ENCODE measurements around the gene WDR11. TPM values are rescaled to one million over a fixed set of nuclear protein-coding genes. Genes with fewer than 3 reads are reported as not detected.
A peak's percentile ranks its signal among the peaks of the same experiment; 100 is the strongest.

Gene WDR11
- polyA plus RNA-seq, 1 experiment = 68.2 TPM

DNA sequence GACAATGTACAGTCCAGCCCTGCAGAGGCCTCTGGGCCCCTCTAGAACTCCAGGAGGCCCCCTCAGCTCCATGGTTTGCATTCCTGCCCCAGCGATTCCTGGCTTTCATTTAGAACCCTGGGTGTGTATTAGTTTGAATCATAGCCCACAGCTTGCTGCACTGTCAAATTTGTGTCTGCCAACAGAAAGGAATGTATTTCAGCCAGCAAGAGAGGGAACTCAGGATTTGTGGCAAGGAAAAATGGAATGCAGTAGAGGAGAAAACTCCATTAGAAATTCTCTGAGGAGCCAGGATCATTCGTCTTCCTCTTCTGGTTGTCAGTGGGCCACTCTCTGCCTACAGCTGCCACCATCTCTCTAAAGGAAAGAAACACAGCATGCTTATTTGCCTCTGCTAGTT, 27.9 kb upstream of the WDR11 start:
- ChIA-PET POLR2A (no interaction called here), CTCF (no interaction called here)
- Histone ChIP-seq H3K36me3 (ENCODE audit: control insufficient read depth, insufficient read depth, low read length) (no peaks in the 10 kb centered on the region), H3K27me3 (ENCODE audit: control insufficient read depth, insufficient read depth, low read length) (no peaks in the 10 kb centered on the region; the same call in 1 of the 2 replicates), H3K4me3 (ENCODE audit: low read depth, low read length) (no peak overlapping the region)
- TF ChIP-seq, protein P1, sequence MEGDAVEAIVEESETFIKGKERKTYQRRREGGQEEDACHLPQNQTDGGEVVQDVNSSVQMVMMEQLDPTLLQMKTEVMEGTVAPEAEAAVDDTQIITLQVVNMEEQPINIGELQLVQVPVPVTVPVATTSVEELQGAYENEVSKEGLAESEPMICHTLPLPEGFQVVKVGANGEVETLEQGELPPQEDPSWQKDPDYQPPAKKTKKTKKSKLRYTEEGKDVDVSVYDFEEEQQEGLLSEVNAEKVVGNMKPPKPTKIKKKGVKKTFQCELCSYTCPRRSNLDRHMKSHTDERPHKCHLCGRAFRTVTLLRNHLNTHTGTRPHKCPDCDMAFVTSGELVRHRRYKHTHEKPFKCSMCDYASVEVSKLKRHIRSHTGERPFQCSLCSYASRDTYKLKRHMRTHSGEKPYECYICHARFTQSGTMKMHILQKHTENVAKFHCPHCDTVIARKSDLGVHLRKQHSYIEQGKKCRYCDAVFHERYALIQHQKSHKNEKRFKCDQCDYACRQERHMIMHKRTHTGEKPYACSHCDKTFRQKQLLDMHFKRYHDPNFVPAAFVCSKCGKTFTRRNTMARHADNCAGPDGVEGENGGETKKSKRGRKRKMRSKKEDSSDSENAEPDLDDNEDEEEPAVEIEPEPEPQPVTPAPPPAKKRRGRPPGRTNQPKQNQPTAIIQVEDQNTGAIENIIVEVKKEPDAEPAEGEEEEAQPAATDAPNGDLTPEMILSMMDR (IDR thresholded peaks at IDR 0.05; ENCODE audit: insufficient read depth, low read depth, low read length) = no peak
- no peak for DNase-seq (ENCODE audit: low read depth)

DNA sequence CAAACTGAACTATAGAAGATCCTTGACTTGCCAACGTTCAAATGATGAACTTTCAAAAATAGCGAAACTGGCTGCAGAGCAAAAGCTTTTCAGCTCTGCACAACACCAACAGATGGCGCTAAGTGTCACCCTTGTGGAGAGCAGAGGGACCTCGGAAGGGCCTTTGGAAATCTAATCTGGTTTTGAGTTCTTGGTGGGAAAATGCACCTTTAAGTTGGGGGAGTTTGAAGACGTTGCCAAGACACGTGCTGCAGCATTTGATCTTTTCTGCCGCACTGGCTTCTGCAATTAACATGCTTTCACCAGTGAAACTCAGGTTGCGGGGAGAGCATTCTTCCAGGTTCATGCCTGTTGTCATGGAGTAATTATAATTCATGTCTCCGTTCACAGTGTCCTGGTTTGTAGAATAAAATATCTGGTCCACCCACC, 26.3 kb upstream of the WDR11 start:
- CTCF ChIA-PET = no interaction called here
- no peaks in the 10 kb centered on the region for H3K36me3 ChIP-seq (ENCODE audit: control insufficient read depth, insufficient read depth, low read length)
- TF ChIP-seq, protein P1 (IDR thresholded peaks at IDR 0.05; ENCODE audit: insufficient read depth, low read depth, low read length) = peak; percentile 28

DNA sequence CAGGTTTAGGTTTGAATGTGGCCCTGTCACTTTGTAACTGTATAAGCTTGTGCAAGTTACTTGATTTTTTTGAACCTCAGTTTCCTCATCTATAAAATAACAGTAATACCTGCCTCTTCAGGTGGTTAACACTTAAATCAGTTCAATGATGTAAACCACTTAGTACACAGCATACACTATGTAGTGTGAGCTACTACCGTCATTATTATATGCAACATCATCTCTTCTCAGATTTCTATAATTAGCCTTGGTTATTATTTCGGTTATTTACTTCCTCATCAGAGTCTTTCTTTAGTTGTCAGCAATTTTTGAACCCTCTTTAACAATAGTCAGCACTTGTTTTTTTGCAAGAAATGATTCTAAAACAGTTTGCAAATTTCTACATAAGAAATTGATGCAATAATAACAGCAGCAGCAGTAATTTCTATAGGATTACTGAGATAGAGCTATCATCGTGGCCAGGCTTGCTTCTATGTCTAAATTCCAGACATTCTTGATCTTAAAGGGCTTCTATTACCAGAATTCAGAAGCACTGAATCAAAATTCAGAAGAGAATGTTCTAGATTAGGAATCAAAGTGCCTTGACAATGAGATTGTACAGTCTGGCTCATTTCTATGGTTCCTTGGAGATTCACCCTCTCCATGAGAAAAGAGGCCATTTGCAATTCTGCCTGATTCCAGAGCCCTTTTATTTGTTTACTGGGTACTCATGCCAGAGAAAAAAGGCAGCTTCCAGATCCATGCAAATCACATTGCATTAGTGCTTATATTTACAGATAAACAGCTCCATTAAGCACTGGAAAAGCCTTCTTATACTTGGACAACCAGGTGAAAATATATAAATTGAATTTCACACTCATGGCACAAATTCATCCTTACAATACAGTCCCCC, 25.0 kb upstream of the WDR11 start:
- ChIA-PET CTCF (no interaction called here), POLR2A (no interaction called here)
- no peak for DNase-seq (ENCODE audit: low read depth)
- Histone ChIP-seq H3K36me3 (ENCODE audit: control insufficient read depth, insufficient read depth, low read length) (no peaks in the 10 kb centered on the region), H3K4me3 (ENCODE audit: low read depth, low read length) (no peak overlapping the region), H3K27me3 (ENCODE audit: control insufficient read depth, insufficient read depth, low read length) (no peaks in the 10 kb centered on the region; the same call in 1 of the 2 replicates)
- TF ChIP-seq, protein P1 (IDR thresholded peaks at IDR 0.05; ENCODE audit: insufficient read depth, low read depth, low read length) = no peak

More for the DNA sequence above, 26.3 kb upstream of the WDR11 start:
- no peaks in the 10 kb centered on the region; the same call in 1 of the 2 replicates for H3K27me3 ChIP-seq (ENCODE audit: control insufficient read depth, insufficient read depth, low read length)
- no peak overlapping the region for H3K4me3 ChIP-seq (ENCODE audit: low read depth, low read length)
- no peak for DNase-seq (ENCODE audit: low read depth)
- POLR2A ChIA-PET = no interaction called here

DNA sequence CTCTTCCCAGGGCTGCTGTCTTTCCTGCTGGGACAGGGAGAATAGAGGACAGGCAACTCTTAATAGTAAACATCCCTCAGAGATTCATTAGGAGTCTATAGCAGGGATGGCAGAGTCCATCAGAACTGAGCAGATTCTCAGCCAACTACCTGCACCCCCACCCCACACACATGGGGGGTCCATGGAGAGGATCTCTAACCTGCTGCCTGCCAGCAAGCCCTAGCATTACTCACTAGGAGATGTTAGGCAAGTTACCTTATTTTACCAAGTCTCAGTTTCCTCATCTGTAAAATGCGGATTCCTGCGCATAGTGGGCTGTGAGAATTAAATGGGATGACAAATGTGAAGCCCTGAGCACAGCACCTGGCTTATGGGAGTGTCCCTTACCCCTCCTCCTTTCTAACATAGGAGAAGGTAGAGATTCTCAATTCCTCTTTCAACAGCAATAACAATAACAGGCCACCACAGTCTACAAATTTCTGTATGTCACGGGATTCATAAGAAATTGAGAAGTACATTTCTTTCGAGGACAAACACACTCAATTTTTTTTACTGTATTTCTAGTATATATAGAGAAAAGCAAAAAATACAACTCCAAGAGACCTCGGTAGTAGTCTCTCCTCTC, 23.8 kb upstream of the WDR11 start:
- no peaks in the 10 kb centered on the region for H3K36me3 ChIP-seq (ENCODE audit: control insufficient read depth, insufficient read depth, low read length)
- no peak for DNase-seq (ENCODE audit: low read depth)
- ChIA-PET POLR2A (no interaction called here), CTCF (interaction anchor here (0.8 kb wide), 1 partner anchor 70 kb away, joined by 3 read pairs; no protein-coding TSS in a partner anchor)
- no peaks in the 10 kb centered on the region; the same call in 1 of the 2 replicates for H3K27me3 ChIP-seq (ENCODE audit: control insufficient read depth, insufficient read depth, low read length)
- TF ChIP-seq, protein P1 (IDR thresholded peaks at IDR 0.05; ENCODE audit: insufficient read depth, low read depth, low read length) = no peak
- no peak overlapping the region for H3K4me3 ChIP-seq (ENCODE audit: low read depth, low read length)

DNA sequence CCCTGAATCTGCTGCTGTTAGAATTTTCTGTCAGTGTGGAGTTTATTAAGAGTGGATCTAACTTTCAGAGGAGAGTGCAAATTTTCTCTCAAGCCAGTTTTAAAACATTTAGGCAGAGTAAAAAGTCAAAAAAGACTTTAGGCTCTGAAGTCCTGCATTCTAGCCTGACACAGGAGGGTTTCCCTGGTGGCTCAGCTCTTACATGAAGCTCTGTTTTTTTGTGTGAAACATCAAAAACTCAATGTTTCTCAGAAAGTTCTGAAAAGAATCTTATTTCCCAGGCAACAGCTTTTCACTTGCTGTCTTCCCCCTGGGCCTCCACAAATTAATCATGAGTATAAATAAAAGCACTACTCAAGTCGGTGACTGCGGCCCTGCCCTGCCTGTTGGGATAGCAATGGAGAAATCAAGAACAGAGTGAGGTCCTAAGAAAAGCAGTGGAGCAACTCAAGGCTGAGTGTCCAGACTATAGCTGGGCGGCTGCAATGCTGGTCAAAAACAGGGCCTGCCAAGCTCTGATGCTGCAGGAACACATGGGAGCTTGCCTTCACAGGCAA, 22.3 kb upstream of the WDR11 start:
- TF ChIP-seq, protein P1 (IDR thresholded peaks at IDR 0.05; ENCODE audit: insufficient read depth, low read depth, low read length) = no peak
- Histone ChIP-seq H3K27me3 (ENCODE audit: control insufficient read depth, insufficient read depth, low read length) (no peaks in the 10 kb centered on the region; the same call in 1 of the 2 replicates), H3K36me3 (ENCODE audit: control insufficient read depth, insufficient read depth, low read length) (no peaks in the 10 kb centered on the region), H3K4me3 (ENCODE audit: low read depth, low read length) (no peak overlapping the region)
- CTCF ChIA-PET = interaction anchor here (1.4 kb wide), 1 partner anchor 23 kb away, joined by 4 read pairs; the partner anchor contains the start of gene WDR11
- POLR2A ChIA-PET = no interaction called here
- DNase-seq (ENCODE audit: low read depth) = no peak
